Ovary (tissue), 3 donors: Measurements from ENCODE around the gene FARP1.
A peak's percentile ranks its signal among the peaks of the same experiment; 100 is the strongest.

ENCODE experiments used
- EP300 ChIP-seq: sonication (generic); formaldehyde crosslinking; IDR thresholded peaks from one replicate; pipeline ENCODE4 v1.6.1; 2017; ENCODE audit warnings: antibody characterized with exemption
- POLR2A ChIP-seq: fragments of 450-650 bp; IDR thresholded peaks from one replicate; pipeline ENCODE4 v1.6.1; 2017; ENCODE audit warnings: antibody characterized with exemption, mild to moderate bottlenecking, moderate library complexity
- TF ChIP-seq, protein P1 (sequence below), 3 donors: fragments of 450-650 bp in 2 of 3; fragments of 200-600 bp in 1 of 3; IDR thresholded peaks; one replicate each; pipeline versions ENCODE4 v1.5.1 to v1.8.0; 2016 to 2022; ENCODE audit warnings: antibody characterized with exemption in 3 of 3, mild to moderate bottlenecking in 1 of 3
- donor health status: DM: no; HTN: no; CAD: no.

DNA sequence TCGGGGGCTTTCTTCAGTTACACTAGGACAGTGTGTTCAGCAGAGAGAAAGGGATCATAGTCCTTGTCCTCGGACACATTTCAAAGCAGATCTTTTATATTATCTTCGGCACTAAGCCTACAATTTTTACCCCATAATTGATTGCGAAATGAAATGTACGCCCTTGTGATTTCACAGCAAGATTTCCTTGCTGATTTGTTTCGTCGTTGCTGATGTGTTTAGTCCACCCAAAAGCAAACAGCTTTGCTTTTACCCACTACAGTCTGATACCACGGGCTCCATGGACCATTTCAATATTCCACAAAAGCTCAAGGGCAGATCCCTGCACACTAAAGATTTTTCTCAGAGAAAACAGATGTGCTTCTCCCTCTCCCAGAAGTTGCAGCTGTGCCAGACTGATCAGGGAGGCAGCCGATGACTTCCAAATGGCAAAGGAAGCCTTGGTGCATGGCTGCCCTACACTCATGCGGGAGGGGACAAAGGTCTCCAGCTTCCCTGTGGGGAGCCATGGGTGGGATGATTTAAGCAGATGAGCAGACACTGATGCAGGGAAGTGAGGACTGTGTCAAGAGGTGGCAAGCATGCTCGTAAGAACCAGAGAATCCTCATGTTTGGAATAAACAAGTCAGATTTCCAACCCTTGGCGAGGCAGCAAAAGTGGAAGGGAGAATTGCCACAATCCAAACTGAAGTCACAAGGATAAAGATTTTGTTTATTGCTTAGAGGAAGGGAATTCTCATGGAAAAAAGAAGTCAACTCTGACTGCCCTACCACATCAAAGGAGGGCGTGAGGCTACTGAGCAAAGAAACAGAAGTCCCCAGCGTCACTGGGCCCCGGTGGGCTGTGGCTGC, 353.0 kb downstream of the FARP1 start:
- TF ChIP-seq, protein P1, sequence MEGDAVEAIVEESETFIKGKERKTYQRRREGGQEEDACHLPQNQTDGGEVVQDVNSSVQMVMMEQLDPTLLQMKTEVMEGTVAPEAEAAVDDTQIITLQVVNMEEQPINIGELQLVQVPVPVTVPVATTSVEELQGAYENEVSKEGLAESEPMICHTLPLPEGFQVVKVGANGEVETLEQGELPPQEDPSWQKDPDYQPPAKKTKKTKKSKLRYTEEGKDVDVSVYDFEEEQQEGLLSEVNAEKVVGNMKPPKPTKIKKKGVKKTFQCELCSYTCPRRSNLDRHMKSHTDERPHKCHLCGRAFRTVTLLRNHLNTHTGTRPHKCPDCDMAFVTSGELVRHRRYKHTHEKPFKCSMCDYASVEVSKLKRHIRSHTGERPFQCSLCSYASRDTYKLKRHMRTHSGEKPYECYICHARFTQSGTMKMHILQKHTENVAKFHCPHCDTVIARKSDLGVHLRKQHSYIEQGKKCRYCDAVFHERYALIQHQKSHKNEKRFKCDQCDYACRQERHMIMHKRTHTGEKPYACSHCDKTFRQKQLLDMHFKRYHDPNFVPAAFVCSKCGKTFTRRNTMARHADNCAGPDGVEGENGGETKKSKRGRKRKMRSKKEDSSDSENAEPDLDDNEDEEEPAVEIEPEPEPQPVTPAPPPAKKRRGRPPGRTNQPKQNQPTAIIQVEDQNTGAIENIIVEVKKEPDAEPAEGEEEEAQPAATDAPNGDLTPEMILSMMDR (IDR thresholded peaks at IDR 0.05): no peak
- TF ChIP-seq EP300: peak; percentile 28
- no peak for TF ChIP-seq POLR2A
